Measurements from ENCODE around the gene TAS2R46. TPM values are rescaled to one million over a fixed set of nuclear protein-coding genes. Genes with fewer than 3 reads are reported as not detected.
"Not testable (repeated sequence)": the region's sequence is repeated elsewhere in the genome, so short reads cannot be mapped to it uniquely, and the experiment has no call there.

Gene TAS2R46
- polyA plus RNA-seq (ENCODE audit: insufficient read length in 4 of 4): under 1 TPM in 3 of 4 donors, not detected in 1; 0.14 to 0.24 (median 0.23) TPM

DNA sequence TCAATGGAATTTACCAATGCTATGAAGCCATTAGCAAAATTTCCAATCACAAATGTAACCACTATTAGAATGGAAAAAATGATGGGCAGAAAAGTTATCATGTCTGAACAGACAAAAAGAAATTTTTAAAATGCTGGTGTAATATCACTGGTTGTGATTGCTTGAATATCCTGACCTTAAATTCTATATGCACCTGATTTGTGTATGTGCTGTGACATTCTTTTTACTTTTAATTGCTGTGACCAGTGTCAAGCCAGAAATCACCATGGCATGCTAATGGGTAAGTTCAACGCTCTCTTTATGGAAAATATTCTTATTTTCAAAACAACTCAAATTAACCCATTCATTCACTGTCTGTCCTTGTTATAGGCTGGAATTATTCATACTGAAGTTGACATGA, at the start of gene TAS2R46:
TAS2R46 (minus strand) TSS at position 101 of the 400 bp plus-strand sequence; CDS start at position 101, 0 bp downstream.
- DNase-seq (ENCODE audit: low read depth in 4 of 4, low spot score in 2 of 4): not testable (repeated sequence)

- DNase-seq (ENCODE audit: low read depth in 4 of 4, low spot score in 2 of 4): not testable (repeated sequence)
These were observed 49.1 kb upstream of the TAS2R46 start for GRCh38 chr12:11111213-11111612.

DNA sequence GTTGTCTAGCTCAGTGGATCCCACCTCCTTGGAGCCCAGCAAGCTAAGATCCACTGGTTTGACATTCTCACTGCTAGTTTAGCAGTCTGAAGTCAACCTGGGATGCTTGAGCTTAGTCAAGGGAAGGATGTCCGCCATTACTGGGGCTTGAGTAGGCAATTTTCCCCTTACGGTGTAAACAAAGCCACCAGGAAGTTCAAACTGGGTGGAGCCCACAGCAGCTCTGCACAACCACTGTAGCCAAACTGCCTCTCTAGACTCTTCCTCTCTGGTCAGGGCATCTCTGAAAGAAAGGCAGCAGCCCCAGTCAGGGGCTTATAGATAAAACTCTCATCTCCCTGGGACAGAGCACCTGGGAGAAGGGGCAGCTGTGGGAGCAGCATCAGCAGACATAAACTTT, 46.8 kb upstream of the TAS2R46 start:
- no peak for DNase-seq (ENCODE audit: low read depth in 4 of 4, low spot score in 2 of 4)

DNA sequence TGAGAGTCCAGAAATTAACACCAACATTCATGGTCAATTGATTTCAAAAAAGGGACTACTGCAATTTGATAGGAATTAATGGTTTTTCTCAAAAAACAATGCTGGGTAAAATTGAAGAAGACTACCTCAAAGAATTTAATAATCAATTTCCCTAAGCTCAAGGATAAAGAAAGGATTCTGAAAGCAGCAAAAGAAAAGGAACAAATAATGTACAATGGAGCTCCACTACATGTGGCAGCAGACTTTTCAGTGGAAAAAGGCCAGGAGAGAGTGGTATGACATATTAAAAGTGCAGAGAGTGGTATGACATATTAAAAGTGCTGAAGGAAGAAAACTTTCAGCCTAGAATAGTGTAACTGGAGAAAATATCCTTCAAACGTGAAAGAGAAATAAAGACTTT, 45.6 kb upstream of the TAS2R46 start:
- no peak for DNase-seq (ENCODE audit: low read depth in 4 of 4, low spot score in 2 of 4)

GRCh38 chr12:11106288-11106687, 44.2 kb upstream of the TAS2R46 start:
- DNase-seq (ENCODE audit: low read depth in 4 of 4, low spot score in 2 of 4): no peak

DNA sequence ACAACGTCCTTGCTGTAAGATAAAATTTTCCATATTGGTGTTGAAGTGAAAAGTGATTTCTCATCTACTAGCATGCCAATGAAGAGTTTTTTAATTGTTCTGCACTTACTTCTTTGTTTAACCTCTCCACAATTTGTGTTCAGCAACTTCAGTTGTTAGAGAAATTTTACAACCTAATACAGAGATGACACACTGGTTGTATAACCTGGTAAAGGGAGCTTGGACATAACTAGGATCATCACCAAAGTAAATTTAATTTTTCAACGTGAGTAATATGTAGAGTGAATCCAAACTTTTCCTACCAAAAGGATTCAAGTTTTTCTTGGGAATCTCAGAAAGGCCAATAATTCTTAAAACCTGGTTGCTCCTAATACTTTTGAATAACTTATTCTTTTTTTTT, 43.5 kb upstream of the TAS2R46 start:
- no peak for DNase-seq (ENCODE audit: low read depth in 4 of 4, low spot score in 2 of 4)

DNA sequence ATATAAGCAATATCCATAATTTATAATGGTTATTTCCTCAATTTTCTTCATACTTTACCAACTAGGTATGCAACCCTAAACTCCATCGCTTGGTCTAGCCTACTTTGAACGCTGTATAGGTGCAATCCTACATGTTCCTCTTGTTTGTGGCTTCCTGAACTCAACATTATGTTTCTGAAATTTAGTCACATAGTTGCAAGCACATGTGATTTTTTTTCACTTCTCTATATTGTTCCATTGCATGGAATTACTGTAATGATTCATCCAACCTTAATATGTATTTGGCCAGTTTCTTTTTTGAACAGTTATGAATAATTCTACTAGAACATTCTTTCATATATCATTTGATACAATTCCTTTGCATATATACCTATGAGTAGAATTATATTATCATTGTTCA, 32.8 kb upstream of the TAS2R46 start:
- not testable (repeated sequence) for DNase-seq (ENCODE audit: low read depth in 4 of 4, low spot score in 2 of 4)

- DNase-seq (ENCODE audit: low read depth in 4 of 4, low spot score in 2 of 4): no peak
These were observed 30.0 kb upstream of the TAS2R46 start, which contains the start of gene TAS2R43 for GRCh38 chr12:11092128-11092527. Gene TAS2R43 (minus strand): TSS chr12:11092313. CDS start chr12:11092229, 84 bp downstream.

DNA sequence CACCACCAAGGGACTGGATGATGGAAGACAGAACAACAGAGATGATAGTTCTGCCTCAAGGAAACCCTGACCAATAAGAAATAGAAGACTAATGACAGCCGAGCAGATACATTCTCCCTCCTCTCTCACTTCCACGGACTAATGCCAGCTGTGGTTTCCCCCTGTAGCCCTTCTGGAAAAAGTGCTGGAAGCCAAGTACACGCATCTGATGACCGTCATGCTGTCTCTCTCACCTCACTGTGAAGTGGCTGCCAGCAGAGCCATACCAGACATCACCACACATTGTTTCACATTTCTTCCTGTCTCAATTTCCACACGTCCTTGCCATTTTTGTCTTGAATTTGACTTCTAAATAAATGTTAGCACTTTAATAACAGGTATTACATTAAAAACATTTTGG, 27.2 kb upstream of the TAS2R46 start:
- no peak for DNase-seq (ENCODE audit: low read depth in 4 of 4, low spot score in 2 of 4)

DNA sequence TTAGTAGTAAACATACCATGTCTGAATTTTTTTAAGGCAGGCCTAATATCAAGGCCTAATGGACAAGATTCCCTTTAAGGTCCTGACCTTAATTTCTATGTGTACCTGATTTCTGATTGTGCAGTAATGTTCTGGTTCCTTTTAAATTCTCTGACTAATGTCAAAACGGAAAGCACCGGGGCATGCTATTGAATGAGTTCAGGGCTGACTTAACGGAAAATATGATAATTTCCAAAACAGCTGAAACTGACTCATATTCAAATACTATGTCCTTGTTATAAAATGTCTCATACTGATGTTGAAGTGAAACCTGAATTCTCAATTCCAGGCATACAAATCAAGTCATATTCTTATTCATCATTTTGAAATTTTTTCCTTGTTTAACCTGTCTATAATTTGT, 23.3 kb upstream of the TAS2R46 start:
- no peak for DNase-seq (ENCODE audit: low read depth in 4 of 4, low spot score in 2 of 4)

DNA sequence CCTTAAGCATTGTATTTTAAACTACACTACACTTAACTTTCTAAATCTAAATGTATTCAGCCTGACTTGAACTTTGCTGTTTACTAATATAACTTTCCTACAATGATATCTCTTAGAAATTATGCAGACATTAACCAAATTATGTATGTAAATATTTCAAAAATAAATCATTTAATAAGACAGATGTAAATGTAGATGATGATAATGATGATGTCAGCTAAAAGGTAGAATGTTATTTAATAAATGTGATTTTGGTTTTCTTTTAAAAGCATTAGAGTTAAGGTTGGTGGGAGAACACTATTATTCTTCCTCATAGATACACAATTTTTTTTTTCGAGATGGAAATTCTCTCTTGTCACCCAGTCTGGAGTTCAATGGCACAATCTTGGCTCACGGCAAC, 19.9 kb upstream of the TAS2R46 start:
- DNase-seq (ENCODE audit: low read depth in 4 of 4, low spot score in 2 of 4): no peak

GRCh38 chr12:11078246-11078645, 16.2 kb upstream of the TAS2R46 start:
- DNase-seq (ENCODE audit: low read depth in 4 of 4, low spot score in 2 of 4): no peak

- no peak for DNase-seq (ENCODE audit: low read depth in 4 of 4, low spot score in 2 of 4)
These were observed 13.5 kb upstream of the TAS2R46 start for GRCh38 chr12:11075642-11076041.

DNA sequence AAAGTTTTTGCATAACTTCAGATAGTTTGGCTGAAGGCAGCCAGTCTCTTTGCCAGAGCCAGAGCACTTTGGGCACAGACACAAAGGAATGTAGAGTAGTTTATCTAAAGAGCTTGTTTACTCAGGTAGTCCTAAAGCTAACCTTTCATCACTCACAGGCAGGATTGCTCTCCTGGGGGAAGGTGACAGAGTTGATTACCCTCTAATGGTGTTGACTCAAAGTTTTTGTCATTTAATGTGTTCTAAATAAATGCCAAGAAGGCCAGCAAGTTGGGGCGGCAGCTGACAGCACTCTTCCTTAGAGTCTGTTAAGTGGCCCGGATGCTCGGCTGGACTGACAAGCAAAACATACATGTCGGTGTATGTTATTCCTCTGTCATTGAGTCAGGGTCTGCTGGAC, 9.3 kb upstream of the TAS2R46 start:
- DNase-seq (ENCODE audit: low read depth in 4 of 4, low spot score in 2 of 4): no peak

- DNase-seq (ENCODE audit: low read depth in 4 of 4, low spot score in 2 of 4): no peak
These were observed 8.9 kb upstream of the TAS2R46 start for GRCh38 chr12:11070999-11071398.

GRCh38 chr12:11069854-11070365, 7.8 kb upstream of the TAS2R46 start:
- no peak for DNase-seq (ENCODE audit: low read depth in 4 of 4, low spot score in 2 of 4)

DNA sequence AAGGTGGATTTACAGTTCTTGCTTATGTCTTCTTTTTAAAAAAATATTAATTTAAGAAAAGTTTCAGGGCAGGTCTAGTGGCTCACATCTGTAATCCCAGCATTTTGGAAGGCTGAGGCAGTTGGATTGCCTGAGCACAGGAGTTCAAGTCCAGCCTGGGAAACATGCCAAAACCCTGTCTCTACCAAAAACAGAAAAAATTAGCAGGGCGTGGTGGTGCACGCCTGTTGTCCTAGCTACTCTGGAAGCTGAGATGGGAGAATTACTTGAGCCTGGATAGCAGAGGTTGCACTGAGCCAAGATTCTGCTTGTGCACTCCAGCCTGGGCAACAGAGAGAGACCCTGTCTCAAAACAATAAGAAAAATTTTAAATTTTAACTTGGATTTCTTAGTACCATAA, 5.4 kb upstream of the TAS2R46 start:
- DNase-seq (ENCODE audit: low read depth in 4 of 4, low spot score in 2 of 4): no peak

GRCh38 chr12:11059784-11060183, 2.3 kb downstream of the TAS2R46 start:
- no peak for DNase-seq (ENCODE audit: low read depth in 4 of 4, low spot score in 2 of 4)

DNA sequence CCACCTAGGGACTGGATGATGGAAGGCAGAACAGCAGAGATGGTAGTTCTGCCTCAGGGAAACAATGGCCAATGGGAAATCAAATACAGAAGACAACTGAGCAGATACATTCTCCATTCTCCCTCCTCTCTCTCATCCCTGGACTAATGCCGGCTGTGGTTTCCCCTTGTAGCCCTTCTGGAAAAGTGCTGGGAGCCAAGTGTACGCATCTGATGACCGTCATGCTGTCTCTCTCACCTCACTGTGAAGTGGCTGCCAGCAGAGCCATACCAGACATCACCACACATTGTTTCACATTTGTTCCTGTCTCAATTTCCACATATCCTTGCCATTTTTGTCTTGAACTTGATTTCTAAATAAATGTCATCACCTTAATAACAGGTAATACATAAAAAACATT, 3.1 kb downstream of the TAS2R46 start:
- DNase-seq (ENCODE audit: low read depth in 4 of 4, low spot score in 2 of 4): no peak

- no peak for DNase-seq (ENCODE audit: low read depth in 4 of 4, low spot score in 2 of 4)
These were observed 6.8 kb downstream of the TAS2R46 start for GRCh38 chr12:11055306-11055705.

- DNase-seq (ENCODE audit: low read depth in 4 of 4, low spot score in 2 of 4): not testable (repeated sequence)
These were observed 12.1 kb downstream of the TAS2R46 start for GRCh38 chr12:11049806-11050531.

GRCh38 chr12:11041366-11041765, 20.7 kb downstream of the TAS2R46 start:
- not testable (repeated sequence) for DNase-seq (ENCODE audit: low read depth in 4 of 4, low spot score in 2 of 4)

All from left renal cortex interstitium (tissue), 4 donors.